Measurements from ENCODE around the gene MEGF11.

Gene MEGF11

GRCh38 chr15:65887565-65887964, 366.0 kb downstream of the MEGF11 start:
- Histone ChIP-seq H3K4me2 (ENCODE audit: low read length) (no peak overlapping the region), H3K36me3 (ENCODE audit: insufficient read depth, low read length) (peaks cover 84% of the 10 kb centered on the region), H3K79me2 (ENCODE audit: insufficient read depth, low read length) (no peaks in the 10 kb centered on the region), H3K9me2 (ENCODE audit: low read depth, low read length) (no peaks in the 10 kb centered on the region), H3K4me3 (ENCODE audit: low read depth, low read length, poor library complexity, severe bottlenecking) (no peak overlapping the region), H3F3A (ENCODE audit: insufficient read depth, low read length) (no peaks in the 10 kb centered on the region), H3K9ac (ENCODE audit: low read length) (no peak overlapping the region), H3K27me3 (ENCODE audit: insufficient read depth, low read length) (no peaks in the 10 kb centered on the region), H3K4me1 (ENCODE audit: insufficient read depth, low read length, severe bottlenecking) (peaks cover 19% of the 10 kb centered on the region), H2AFZ (ENCODE audit: low read length) (no peak overlapping the region), H3K9me3 (ENCODE audit: low read length) (no peaks in the 10 kb centered on the region), H4K20me1 (ENCODE audit: insufficient read depth, low read length) (no peaks in the 10 kb centered on the region), H3K27ac (ENCODE audit: low read depth, low read length, poor library complexity, severe bottlenecking) (no peak overlapping the region)
- TF ChIP-seq CTCF (IDR thresholded peaks at IDR 0.05; ENCODE audit: low read length): no peak

GRCh38 chr15:65885668-65886218, 367.8 kb downstream of the MEGF11 start:
- TF ChIP-seq EZH2 (IDR thresholded peaks at IDR 0.05; ENCODE audit: borderline replicate concordance, low read length) (no peak), CTCF (IDR thresholded peaks at IDR 0.05; ENCODE audit: low read length) (no peak)
- Histone ChIP-seq H2AFZ (ENCODE audit: low read length) (no peak overlapping the region), H3K36me3 (ENCODE audit: insufficient read depth, low read length) (peaks cover 82% of the 10 kb centered on the region), H3K9ac (ENCODE audit: low read length) (no peak overlapping the region), H3K4me2 (ENCODE audit: low read length) (no peak overlapping the region), H3K27ac (ENCODE audit: low read depth, low read length, poor library complexity, severe bottlenecking) (no peak overlapping the region), H3K4me3 (ENCODE audit: low read depth, low read length, poor library complexity, severe bottlenecking) (no peak overlapping the region), H3K9me2 (ENCODE audit: low read depth, low read length) (no peaks in the 10 kb centered on the region), H3K4me1 (ENCODE audit: insufficient read depth, low read length, severe bottlenecking) (peaks cover 36% of the 10 kb centered on the region), H3K79me2 (ENCODE audit: insufficient read depth, low read length) (no peaks in the 10 kb centered on the region), H4K20me1 (ENCODE audit: insufficient read depth, low read length) (no peaks in the 10 kb centered on the region), H3K9me3 (ENCODE audit: low read length) (no peaks in the 10 kb centered on the region), H3F3A (ENCODE audit: insufficient read depth, low read length) (no peaks in the 10 kb centered on the region), H3K27me3 (ENCODE audit: insufficient read depth, low read length) (no peaks in the 10 kb centered on the region)

GRCh38 chr15:65884511-65884910, 369.0 kb downstream of the MEGF11 start:
- Histone ChIP-seq H3K79me2 (ENCODE audit: insufficient read depth, low read length) (no peaks in the 10 kb centered on the region), H3K4me2 (ENCODE audit: low read length) (no peak overlapping the region), H3K27ac (ENCODE audit: low read depth, low read length, poor library complexity, severe bottlenecking) (no peak overlapping the region), H3F3A (ENCODE audit: insufficient read depth, low read length) (no peaks in the 10 kb centered on the region), H3K4me1 (ENCODE audit: insufficient read depth, low read length, severe bottlenecking) (peaks cover 36% of the 10 kb centered on the region), H4K20me1 (ENCODE audit: insufficient read depth, low read length) (no peaks in the 10 kb centered on the region), H3K9me2 (ENCODE audit: low read depth, low read length) (no peaks in the 10 kb centered on the region), H3K9me3 (ENCODE audit: low read length) (no peaks in the 10 kb centered on the region), H3K36me3 (ENCODE audit: insufficient read depth, low read length) (peaks cover 84% of the 10 kb centered on the region), H2AFZ (ENCODE audit: low read length) (no peak overlapping the region), H3K27me3 (ENCODE audit: insufficient read depth, low read length) (no peaks in the 10 kb centered on the region), H3K4me3 (ENCODE audit: low read depth, low read length, poor library complexity, severe bottlenecking) (no peak overlapping the region), H3K9ac (ENCODE audit: low read length) (no peak overlapping the region)
- TF ChIP-seq EZH2 (IDR thresholded peaks at IDR 0.05; ENCODE audit: borderline replicate concordance, low read length): no peak
- no peak for TF ChIP-seq CTCF (IDR thresholded peaks at IDR 0.05; ENCODE audit: low read length)
